ENCODE data around the gene MPO.
A peak's percentile ranks its signal among the peaks of the same experiment; 100 is the strongest.

Gene MPO

GRCh38 chr17:58316260-58316960 is 35.7 kb upstream of the MPO start:
- Mint-ChIP-seq H3K27ac (peak overlapping the region; percentile 16), H3K9me3 (no peaks in the 10 kb centered on the region), H3K27me3 (ENCODE audit: low read depth, poor library complexity) (peaks cover 10% of the 10 kb centered on the region), H3K4me3 (no peak overlapping the region), H3K36me3 (ENCODE audit: low read depth) (peaks cover 16% of the 10 kb centered on the region), H3K4me1 (peaks cover 24% of the 10 kb centered on the region)
- no peak for TF ChIP-seq CTCF (IDR thresholded peaks at IDR 0.05)
- DNase-seq: no peak

- H3K4me3 Mint-ChIP-seq: no peak overlapping the region
- no peak for DNase-seq
- H3K36me3 Mint-ChIP-seq (ENCODE audit: low read depth): peaks cover 16% of the 10 kb centered on the region
- H3K27me3 Mint-ChIP-seq (ENCODE audit: low read depth, poor library complexity): peaks cover 10% of the 10 kb centered on the region
- H3K9me3 Mint-ChIP-seq: no peaks in the 10 kb centered on the region
- no peak overlapping the region for H3K27ac Mint-ChIP-seq
- H3K4me1 Mint-ChIP-seq: peaks cover 24% of the 10 kb centered on the region
- no peak for TF ChIP-seq CTCF (IDR thresholded peaks at IDR 0.05)
These were observed 35.0 kb upstream of the MPO start for GRCh38 chr17:58315750-58316149.

GRCh38 chr17:58315281-58315711 is 34.6 kb upstream of the MPO start:
- Mint-ChIP-seq H3K27me3 (ENCODE audit: low read depth, poor library complexity) (peaks cover 10% of the 10 kb centered on the region), H3K27ac (no peak overlapping the region), H3K36me3 (ENCODE audit: low read depth) (peaks cover 16% of the 10 kb centered on the region), H3K4me3 (no peak overlapping the region), H3K4me1 (peaks cover 24% of the 10 kb centered on the region), H3K9me3 (no peaks in the 10 kb centered on the region)
- TF ChIP-seq CTCF (IDR thresholded peaks at IDR 0.05): no peak
- DNase-seq: no peak

- H3K4me3 Mint-ChIP-seq: no peak overlapping the region
- no peak for DNase-seq
- no peak for TF ChIP-seq CTCF (IDR thresholded peaks at IDR 0.05)
These were observed 33.9 kb upstream of the MPO start for GRCh38 chr17:58314706-58315015.

GRCh38 chr17:58313815-58314705 is 33.3 kb upstream of the MPO start:
- no peak overlapping the region for H3K27ac Mint-ChIP-seq
- no peak overlapping the region for H3K4me3 Mint-ChIP-seq
- H3K36me3 Mint-ChIP-seq (ENCODE audit: low read depth): peaks cover 16% of the 10 kb centered on the region
- peaks cover 14% of the 10 kb centered on the region for H3K27me3 Mint-ChIP-seq (ENCODE audit: low read depth, poor library complexity)
- H3K4me1 Mint-ChIP-seq: peaks cover 28% of the 10 kb centered on the region
- H3K9me3 Mint-ChIP-seq: no peaks in the 10 kb centered on the region
- no peak for TF ChIP-seq CTCF (IDR thresholded peaks at IDR 0.05)
- no peak for DNase-seq

More at GRCh38 chr17:58314706-58315015, 33.9 kb upstream of the MPO start:
- H3K27me3 Mint-ChIP-seq (ENCODE audit: low read depth, poor library complexity): peaks cover 14% of the 10 kb centered on the region
- peaks cover 16% of the 10 kb centered on the region for H3K36me3 Mint-ChIP-seq (ENCODE audit: low read depth)
- H3K4me1 Mint-ChIP-seq: peaks cover 24% of the 10 kb centered on the region
- H3K9me3 Mint-ChIP-seq: no peaks in the 10 kb centered on the region
- H3K27ac Mint-ChIP-seq: no peak overlapping the region

All from nephron progenitor cell (in vitro differentiated cells).